OCI-LY1 (cell line): ENCODE results near the gene SLC27A3.

Source experiments
- H2AFZ ChIP-seq: fragments of 200-600 bp; sonication (generic), shearing (Covaris generic); 2 replicates; pipeline ENCODE4 v1.6.0; 2014; ENCODE audit warnings: antibody characterized with exemption, mild to moderate bottlenecking, low read length
- H3F3A ChIP-seq: fragments of 200-600 bp; sonication (generic), shearing (Covaris generic); 2 replicates; pipeline ENCODE4 v1.6.0; 2014; ENCODE audit warnings: mild to moderate bottlenecking, antibody characterized with exemption, low read length, moderate library complexity; ENCODE audit not compliant: insufficient read depth
- H3K27ac ChIP-seq: fragments of 200-600 bp; sonication (generic); 2 replicates; pipeline ENCODE4 v1.5.1; 2014; ENCODE audit warnings: low read length, mixed run types, mild to moderate bottlenecking, low read depth; ENCODE audit not compliant: poor library complexity, severe bottlenecking
- H3K27me3 ChIP-seq: fragments of 200-600 bp; sonication (generic); 2 replicates; pipeline ENCODE4 v1.6.0; 2014; ENCODE audit warnings: antibody characterized with exemption, mild to moderate bottlenecking, low read length, moderate library complexity; ENCODE audit not compliant: insufficient read depth
- H3K36me3 ChIP-seq: fragments of 200-600 bp; sonication (generic); 2 replicates; pipeline ENCODE4 v1.6.1; 2014; ENCODE audit warnings: mild to moderate bottlenecking, antibody characterized with exemption, low read length, moderate library complexity, mixed read lengths; ENCODE audit not compliant: insufficient read depth
- H3K4me1 ChIP-seq: fragments of 200-600 bp; sonication (generic); 2 replicates; pipeline ENCODE4 v1.5.1; 2014; ENCODE audit warnings: mild to moderate bottlenecking, low read length, moderate library complexity; ENCODE audit not compliant: insufficient read depth, severe bottlenecking
- H3K4me2 ChIP-seq: fragments of 200-600 bp; sonication (generic), shearing (Covaris generic); 2 replicates; pipeline ENCODE4 v1.6.1; 2014; ENCODE audit warnings: low read length
- H3K4me3 ChIP-seq: fragments of 200-600 bp; sonication (generic); 2 replicates; pipeline ENCODE4 v1.5.1; 2014; ENCODE audit warnings: low read length, low read depth, mild to moderate bottlenecking, mixed read lengths; ENCODE audit not compliant: poor library complexity, severe bottlenecking
- H3K79me2 ChIP-seq: fragments of 200-600 bp; shearing (Covaris generic); 2 replicates; pipeline ENCODE4 v1.6.1; 2016; ENCODE audit warnings: mixed run types, low read length, mixed read lengths; ENCODE audit not compliant: insufficient read depth
- H3K9ac ChIP-seq: fragments of 200-600 bp; sonication (generic), shearing (Covaris generic); 2 replicates; pipeline ENCODE4 v1.6.1; 2014; ENCODE audit warnings: mild to moderate bottlenecking, low read length, mixed read lengths
- H3K9me2 ChIP-seq: fragments of 200-600 bp; sonication (generic), shearing (Covaris generic); 2 replicates; pipeline ENCODE4 v1.6.1; 2014; ENCODE audit warnings: low read depth, mild to moderate bottlenecking, low read length, mixed read lengths
- H3K9me3 ChIP-seq: fragments of 200-600 bp; shearing (Covaris generic); 2 replicates; pipeline ENCODE4 v1.6.1; 2014; ENCODE audit warnings: low read length, mixed read lengths
- H4K20me1 ChIP-seq: fragments of 200-600 bp; sonication (generic), shearing (Covaris generic); 2 replicates; pipeline ENCODE4 v1.6.0; 2016; ENCODE audit warnings: mild to moderate bottlenecking, low read length; ENCODE audit not compliant: insufficient read depth
- CTCF ChIP-seq: fragments of 200-600 bp; sonication (generic), shearing (Covaris generic); IDR thresholded peaks from 2 replicates; pipeline ENCODE4 v1.5.1; 2017; ENCODE audit warnings: mild to moderate bottlenecking, antibody characterized with exemption, low read length, moderate library complexity, mixed read lengths
- EZH2 ChIP-seq: fragments of 200-600 bp; sonication (generic), shearing (Covaris generic); IDR thresholded peaks from 2 replicates; pipeline ENCODE4 v1.8.0; 2017; ENCODE audit warnings: borderline replicate concordance, mixed run types, mild to moderate bottlenecking, antibody characterized with exemption, low read length, moderate library complexity, mixed read lengths

Gene SLC27A3

GRCh38 chr1:153752072-153752471 is 23.1 kb upstream of the SLC27A3 start:
- H3K27me3 ChIP-seq = no peaks in the 10 kb centered on the region
- no peaks in the 10 kb centered on the region for H3K9me3 ChIP-seq
- no peaks in the 10 kb centered on the region for H4K20me1 ChIP-seq
- TF ChIP-seq EZH2 = no peak
- no peak for TF ChIP-seq CTCF
- no peaks in the 10 kb centered on the region for H3K79me2 ChIP-seq
- no peak overlapping the region for H3K27ac ChIP-seq
- H3K9me2 ChIP-seq = no peaks in the 10 kb centered on the region
- no peak overlapping the region for H3K9ac ChIP-seq
- no peak overlapping the region for H3K4me3 ChIP-seq
- H3K4me1 ChIP-seq = no peaks in the 10 kb centered on the region
- H3F3A ChIP-seq = no peaks in the 10 kb centered on the region
- H3K36me3 ChIP-seq = peaks cover 86% of the 10 kb centered on the region
- H3K4me2 ChIP-seq = no peak overlapping the region
- H2AFZ ChIP-seq = no peak overlapping the region

DNA sequence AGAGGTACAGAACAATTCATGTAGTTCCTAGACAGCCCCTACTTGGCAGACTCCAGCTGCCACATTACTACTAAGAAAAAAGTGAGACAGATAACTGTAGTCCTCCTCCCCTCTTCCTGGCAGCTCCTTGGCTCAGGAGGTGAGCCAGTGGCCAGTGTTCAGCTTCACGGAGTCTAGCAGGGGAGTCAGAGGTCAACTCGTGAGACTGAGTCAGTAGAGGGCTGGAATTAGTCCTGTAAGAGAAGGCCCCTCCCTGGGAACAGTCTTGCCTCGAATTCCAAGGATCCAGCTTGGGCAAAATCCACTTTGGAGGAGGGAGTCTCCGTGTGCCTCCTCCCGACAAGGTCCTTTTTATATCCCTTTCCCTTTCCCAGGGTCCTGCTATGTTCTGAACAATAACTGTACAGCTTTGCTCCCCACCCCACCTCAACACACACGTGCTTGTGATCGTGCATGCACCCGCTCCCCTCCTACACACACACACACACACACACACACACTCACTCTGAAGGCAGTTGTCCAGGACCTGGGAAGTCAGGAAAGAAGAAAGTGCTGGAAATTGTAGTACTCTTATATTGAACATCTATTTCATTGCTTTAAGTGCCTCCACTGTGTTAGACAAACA is 22.5 kb upstream of the SLC27A3 start:
- Histone ChIP-seq H3K4me3 (no peak overlapping the region), H2AFZ (no peak overlapping the region), H3K36me3 (peaks cover 83% of the 10 kb centered on the region), H3K9me3 (no peaks in the 10 kb centered on the region), H3K9ac (no peak overlapping the region), H4K20me1 (no peaks in the 10 kb centered on the region), H3K27me3 (no peaks in the 10 kb centered on the region), H3K79me2 (no peaks in the 10 kb centered on the region), H3K9me2 (no peaks in the 10 kb centered on the region), H3K27ac (no peak overlapping the region), H3F3A (no peaks in the 10 kb centered on the region), H3K4me1 (no peaks in the 10 kb centered on the region), H3K4me2 (no peak overlapping the region)
- TF ChIP-seq EZH2 = no peak

GRCh38 chr1:153754266-153754665 is 20.9 kb upstream of the SLC27A3 start:
- Histone ChIP-seq H2AFZ (no peak overlapping the region), H3K36me3 (peaks cover 76% of the 10 kb centered on the region)
- no peak for TF ChIP-seq CTCF
- TF ChIP-seq EZH2 = no peak

DNA sequence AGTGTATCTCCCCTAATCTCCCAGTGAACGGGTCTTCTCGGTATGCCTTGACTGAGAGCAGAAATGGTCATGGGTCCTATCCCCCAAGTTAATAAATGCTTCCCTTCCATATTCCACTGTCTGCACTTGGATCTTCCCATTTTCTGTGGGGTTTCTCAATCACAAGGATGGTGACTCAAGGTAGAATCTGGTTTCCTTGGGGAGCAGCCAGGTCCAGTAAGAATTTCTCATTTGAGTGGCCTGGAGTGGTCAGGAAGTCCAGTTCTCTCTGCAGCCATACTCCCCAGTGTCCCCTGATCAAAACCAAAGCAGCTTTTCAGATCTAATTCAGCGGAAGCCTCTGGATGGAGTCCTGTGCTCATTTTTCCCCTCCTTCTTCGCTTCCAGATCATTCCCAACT is 14.8 kb upstream of the SLC27A3 start:
- Histone ChIP-seq H3K9me2 (no peaks in the 10 kb centered on the region), H3F3A (no peaks in the 10 kb centered on the region), H3K4me2 (no peak overlapping the region), H3K9me3 (no peaks in the 10 kb centered on the region), H3K27me3 (no peaks in the 10 kb centered on the region), H2AFZ (no peak overlapping the region), H3K4me1 (no peaks in the 10 kb centered on the region), H3K27ac (no peak overlapping the region), H3K4me3 (no peak overlapping the region), H3K79me2 (no peaks in the 10 kb centered on the region), H3K36me3 (peaks cover 74% of the 10 kb centered on the region), H3K9ac (no peak overlapping the region), H4K20me1 (no peaks in the 10 kb centered on the region)
- no peak for TF ChIP-seq EZH2
- no peak for TF ChIP-seq CTCF

More at GRCh38 chr1:153754266-153754665, 20.9 kb upstream of the SLC27A3 start:
- Histone ChIP-seq H3K27ac (no peak overlapping the region), H3F3A (no peaks in the 10 kb centered on the region), H3K27me3 (no peaks in the 10 kb centered on the region), H3K4me2 (no peak overlapping the region), H3K9me3 (no peaks in the 10 kb centered on the region), H3K9ac (no peak overlapping the region), H4K20me1 (no peaks in the 10 kb centered on the region), H3K9me2 (no peaks in the 10 kb centered on the region), H3K4me3 (no peak overlapping the region), H3K79me2 (no peaks in the 10 kb centered on the region), H3K4me1 (no peaks in the 10 kb centered on the region)
